HL-60 (cell line): ENCODE measurements around the gene ZNF512B.

Experiments used
- POLR2AphosphoS5 ChIP-seq: IDR thresholded peaks from 2 replicates; pipeline ENCODE4 v1.6.1; 2012; ENCODE audit warnings: low read depth
- TF ChIP-seq, protein P1 (sequence below): IDR thresholded peaks from one replicate; pipeline ENCODE4 v1.5.1; 2011; ENCODE audit warnings: low read length, control low read depth, inconsistent platforms; ENCODE audit not compliant: insufficient read depth

DNA sequence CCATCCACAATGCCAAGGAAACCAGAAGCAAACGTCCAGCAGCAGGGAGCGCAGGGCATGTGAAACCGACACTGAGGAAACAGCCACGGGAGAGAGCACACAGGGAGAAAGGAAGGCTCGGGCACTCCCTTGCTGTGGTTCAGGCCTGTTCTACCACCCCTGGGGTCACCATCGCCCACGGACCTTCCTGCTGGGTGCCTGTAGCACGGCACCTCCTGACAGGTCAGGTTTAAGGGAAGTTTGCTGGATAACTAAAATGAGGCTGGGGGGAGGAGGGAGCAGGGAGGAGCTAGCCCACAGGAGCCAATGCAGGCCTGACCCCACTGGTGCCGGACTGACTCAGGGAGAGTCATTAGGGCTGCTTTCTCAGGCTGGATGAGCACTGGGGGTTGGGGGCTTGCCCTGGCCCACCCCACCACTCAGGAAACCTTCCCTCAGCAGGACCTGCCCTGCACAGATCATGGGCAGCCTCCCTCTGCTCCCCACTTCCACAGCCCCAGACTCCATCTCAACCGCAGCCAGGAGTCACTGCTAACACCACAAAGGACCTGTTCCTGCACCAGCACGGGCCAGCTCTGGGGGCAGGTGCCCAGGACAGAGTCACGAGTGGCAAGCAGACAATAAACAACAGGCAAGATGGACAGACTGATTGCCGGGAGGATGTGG, 15.8 kb downstream of the ZNF512B start:
- TF ChIP-seq, protein P1, sequence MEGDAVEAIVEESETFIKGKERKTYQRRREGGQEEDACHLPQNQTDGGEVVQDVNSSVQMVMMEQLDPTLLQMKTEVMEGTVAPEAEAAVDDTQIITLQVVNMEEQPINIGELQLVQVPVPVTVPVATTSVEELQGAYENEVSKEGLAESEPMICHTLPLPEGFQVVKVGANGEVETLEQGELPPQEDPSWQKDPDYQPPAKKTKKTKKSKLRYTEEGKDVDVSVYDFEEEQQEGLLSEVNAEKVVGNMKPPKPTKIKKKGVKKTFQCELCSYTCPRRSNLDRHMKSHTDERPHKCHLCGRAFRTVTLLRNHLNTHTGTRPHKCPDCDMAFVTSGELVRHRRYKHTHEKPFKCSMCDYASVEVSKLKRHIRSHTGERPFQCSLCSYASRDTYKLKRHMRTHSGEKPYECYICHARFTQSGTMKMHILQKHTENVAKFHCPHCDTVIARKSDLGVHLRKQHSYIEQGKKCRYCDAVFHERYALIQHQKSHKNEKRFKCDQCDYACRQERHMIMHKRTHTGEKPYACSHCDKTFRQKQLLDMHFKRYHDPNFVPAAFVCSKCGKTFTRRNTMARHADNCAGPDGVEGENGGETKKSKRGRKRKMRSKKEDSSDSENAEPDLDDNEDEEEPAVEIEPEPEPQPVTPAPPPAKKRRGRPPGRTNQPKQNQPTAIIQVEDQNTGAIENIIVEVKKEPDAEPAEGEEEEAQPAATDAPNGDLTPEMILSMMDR, result no peak
- no peak for TF ChIP-seq POLR2AphosphoS5
